Activated CD8-positive, alpha-beta memory T cell treated with anti-CD3 and anti-CD28 coated beads for 24 hours (primary cell): ENCODE data around the gene GOLGA6L2.
"Not testable (repeated sequence)": the region's sequence is repeated elsewhere in the genome, so short reads cannot be mapped to it uniquely, and the experiment has no call there.

Experiments
- DNase-seq: peaks from one replicate; pipeline ENCODE4 v3.0.0-alpha.2; 2020

Gene GOLGA6L2

DNA sequence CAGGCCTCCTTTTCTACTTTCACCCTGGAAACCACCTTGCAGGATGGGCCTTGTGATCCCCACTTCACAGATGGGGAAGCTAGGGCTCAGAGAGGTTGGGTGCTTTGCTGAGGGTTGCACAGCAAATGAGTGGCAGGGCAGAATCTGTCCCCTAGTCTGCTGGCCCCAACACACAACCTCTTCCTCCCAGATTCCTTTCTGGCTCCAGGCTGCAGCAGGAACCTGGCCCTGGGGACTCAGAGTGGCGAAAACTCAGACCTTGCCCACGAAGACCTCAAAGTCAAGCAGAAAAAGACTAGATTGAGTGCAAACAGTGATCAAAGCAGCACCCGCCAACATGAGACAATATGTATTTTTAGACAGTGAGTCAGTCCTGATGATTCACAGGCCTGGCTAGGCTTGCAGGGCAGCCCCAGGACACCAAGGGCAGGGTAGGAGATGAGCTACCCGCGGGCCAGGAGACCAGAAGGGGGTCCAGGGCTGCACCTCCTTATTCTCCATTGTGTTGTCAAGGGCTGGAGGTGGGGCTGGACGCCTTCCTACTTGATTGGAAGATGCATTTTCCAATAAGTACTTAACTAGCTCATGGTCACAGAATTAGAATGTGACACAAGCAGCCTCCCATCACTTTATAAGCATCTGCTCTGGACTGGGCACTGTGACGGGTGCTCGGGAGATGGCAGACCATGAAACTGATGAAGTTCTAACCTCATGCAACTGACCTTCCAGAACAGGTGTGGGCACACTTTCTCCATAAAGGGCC lies 23.9 kb downstream of the GOLGA6L2 start:
- no peak for DNase-seq

DNA sequence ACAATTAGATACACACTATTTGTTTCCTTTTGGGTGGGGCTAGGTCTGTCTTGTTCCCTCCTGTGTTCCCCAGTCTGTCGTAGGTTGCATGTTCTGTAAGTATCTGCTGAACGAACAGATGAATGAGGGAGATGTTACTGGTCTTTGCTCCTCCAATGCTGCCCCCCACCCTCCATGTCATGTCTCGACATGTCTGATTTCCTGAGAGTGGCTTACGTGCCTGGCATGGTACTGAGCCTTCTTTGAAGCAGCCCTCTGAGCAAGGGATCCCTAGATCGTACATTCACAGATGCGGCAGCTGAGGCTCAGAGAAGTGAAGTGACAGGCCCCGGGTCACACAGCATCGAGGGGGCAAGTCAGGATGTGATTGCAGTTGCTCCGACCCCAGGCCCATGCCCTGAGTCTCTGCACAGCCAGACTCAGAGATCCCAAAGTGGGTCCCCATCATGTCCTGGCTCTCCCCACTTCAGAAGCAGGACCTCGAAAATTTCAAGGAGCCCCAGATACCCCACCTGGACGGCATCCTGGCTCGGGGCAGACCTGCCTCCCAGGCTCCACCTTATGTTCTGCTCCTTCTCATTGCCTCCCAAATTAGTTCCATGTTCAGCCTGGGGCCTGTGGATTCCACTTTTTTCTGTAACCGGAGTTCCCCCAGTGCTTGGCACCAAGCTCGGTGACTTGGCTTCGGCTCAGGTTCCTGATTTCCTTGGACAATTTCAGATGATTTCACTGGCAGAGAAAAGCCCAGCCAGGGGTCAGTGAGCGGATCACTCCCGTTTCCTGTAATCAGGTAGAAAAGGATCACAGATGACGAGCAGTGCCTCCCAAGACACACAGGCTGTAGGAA lies 24.7 kb downstream of the GOLGA6L2 start:
- DNase-seq: no peak

DNA sequence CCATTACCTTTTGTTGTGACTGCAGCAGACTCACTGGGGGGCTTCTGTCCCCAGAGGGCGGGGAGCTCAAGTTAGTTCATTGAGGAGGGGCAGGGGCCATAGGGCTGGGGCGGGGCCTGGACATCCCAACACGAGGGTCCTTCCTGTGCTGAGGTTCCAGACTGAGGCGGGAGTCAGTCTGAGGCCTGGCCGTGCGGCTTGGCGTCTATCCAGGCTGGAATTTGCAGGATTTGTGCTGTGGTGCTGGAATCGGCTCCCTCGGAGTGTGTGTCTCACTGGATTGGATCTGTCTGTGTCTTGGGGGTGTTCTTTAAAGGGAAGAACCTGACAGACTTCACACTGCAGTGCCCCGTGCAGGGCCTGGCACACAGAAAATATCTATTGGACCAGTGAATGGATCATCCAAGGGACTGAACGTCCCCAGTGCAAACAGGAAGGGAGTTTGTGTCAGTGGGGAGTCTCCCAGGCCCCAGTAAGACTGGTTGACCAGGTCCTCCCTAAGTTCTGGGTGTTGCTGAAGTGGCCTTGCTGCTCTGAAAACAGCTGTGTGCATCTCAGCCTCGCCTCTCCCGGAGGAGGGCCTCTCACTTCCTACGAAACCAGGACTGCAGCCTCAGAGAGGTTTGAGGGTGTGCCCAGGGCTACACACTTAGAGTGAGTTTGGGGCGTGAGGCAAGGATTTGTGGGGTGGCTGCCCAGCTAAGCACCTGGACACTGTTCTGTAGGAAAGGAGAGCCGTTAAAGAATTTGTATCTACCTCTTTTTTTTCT lies 26.1 kb downstream of the GOLGA6L2 start:
- no peak for DNase-seq

DNA sequence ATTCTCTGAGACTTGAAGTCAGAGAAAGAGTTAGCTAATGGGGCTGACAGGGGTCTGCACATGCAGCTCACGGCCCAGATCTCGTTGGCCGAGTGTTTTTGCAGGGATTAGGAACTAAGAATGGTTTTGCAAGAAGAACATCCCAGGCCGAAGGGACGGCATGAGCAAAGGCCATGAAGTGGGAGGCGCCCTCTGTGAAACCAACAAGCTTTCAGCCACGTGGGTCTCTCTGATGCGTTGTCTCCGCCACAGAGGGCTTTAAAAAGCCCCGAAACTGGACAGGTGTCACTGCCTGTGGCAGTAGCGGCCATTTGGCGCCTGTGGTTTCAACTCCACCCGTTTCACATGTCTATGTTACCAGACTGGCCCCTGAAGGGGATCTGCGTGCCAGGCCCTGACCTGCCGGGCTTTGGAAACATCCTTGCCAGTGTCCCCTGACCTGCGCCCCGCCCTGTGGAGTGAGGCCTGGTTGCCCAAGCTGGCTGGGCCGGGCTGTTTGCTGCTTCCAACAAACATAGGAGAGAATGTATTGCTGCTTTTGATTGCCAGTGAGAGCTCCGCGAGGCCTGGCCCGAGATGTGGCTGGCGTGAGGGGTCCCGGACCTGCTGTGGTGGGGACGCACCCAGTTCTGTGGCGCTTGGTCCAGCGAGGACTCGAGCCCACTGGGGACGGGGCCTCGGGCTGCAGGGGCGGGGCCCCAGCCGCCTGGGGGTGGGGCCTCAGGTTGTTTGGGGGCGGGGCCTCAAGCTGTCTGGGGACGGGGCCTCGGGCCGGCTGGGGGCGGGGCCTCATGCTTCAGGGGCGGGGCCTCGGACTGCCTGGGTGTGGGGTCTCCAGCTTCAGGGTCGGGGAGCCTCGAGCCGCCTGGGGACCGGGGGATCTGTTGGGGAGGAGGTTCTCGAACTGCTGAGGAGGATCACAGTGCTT lies 30.4 kb downstream of the GOLGA6L2 start:
- DNase-seq: no peak

DNA sequence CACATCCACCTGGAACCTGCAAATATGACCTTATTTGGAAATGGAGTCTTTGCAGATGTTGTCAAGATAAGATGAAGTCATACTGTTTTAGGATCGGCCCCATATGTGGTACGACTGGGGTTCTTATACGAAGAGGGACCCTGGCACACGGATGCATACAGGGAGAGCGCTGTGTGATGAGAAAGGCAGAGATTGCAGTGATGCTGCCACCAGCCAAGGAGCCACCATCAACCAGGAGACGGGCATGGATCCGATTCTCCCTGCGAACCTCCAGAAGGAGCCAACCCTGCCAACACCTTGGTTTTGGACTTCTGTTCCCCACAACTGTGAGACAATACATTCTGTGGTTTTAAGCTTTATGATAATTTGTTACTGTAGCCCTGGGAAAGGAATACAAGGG lies 31.2 kb downstream of the GOLGA6L2 start:
- not testable (repeated sequence) for DNase-seq

DNA sequence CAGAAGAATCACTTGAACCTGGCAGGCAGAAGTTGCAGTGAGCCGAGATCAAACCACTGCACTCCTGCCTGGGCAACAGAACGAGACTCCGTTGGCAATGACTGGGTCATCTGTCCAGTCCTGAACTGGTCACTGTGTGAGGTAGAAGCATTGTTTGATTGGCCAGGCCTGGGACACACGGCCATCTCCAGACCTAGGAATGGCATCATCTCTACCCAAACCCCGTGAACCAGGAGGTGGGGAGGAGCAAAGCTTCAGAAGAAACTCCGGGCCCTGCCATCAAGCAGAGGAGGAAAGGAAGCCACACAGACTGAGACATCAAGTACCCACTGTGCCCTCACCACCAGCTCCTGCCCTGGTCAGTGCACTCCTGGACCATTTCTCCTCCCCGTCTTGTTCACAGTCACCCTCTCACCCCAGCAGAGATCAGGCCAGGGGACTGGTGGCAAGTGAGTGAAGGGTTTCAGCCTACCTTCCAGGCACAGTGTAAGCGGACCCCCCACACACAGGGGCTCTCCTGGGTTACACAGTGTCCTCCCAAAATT lies 31.6 kb downstream of the GOLGA6L2 start:
- DNase-seq: no peak

DNA sequence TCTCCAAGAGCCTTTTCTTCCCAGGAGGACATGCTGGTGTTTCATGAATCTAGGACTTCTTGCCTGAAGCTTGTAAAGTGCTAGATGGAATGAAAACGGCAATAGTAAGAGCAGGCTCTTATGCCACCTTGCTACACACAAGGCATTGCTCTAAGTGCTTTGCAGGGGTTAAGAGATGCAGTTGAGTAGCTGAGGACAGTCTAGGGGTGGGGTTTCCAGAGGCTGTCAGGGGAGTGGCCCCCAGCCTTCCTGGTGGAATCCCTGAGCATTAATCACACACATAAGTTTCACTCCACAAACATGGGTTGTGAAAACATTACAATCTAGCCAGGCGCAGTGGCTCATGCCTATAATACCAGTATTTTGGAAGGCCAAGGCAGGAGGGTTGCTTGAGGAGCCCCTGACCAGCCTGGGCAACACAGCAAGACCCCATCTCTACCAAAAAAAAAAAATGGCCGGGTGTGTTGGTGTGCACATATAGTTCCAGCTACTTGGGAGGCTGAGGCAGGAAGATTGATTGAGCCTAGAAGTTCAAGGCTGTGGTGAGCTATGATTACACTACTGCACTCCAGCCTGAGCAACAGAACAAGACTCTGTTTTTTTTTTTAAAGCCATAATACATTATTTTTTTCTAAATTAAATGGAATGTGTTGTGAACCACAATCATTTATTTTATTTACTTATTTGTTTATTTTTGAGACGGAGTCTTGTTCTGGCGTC lies 34.0 kb downstream of the GOLGA6L2 start:
- DNase-seq: not testable (repeated sequence)

DNA sequence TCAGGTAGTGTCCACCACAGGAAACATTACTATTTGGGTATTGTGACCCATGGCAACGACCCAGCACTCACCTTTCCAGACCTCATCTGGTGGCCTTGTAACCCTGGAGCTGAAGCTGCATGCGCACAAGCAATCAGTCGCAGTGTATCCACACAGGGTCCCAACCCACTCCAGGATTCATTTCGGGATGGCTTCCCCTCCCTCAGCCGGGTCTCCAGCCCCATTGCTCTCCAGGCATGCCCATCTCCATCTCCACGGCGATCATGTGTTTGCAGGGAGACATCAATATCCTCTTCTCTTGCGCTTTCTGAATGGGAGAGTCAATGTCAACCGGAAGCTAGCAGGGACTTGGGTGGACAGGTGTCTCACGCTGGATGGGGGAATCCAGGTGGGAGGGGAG lies 35.2 kb downstream of the GOLGA6L2 start:
- no peak for DNase-seq

DNA sequence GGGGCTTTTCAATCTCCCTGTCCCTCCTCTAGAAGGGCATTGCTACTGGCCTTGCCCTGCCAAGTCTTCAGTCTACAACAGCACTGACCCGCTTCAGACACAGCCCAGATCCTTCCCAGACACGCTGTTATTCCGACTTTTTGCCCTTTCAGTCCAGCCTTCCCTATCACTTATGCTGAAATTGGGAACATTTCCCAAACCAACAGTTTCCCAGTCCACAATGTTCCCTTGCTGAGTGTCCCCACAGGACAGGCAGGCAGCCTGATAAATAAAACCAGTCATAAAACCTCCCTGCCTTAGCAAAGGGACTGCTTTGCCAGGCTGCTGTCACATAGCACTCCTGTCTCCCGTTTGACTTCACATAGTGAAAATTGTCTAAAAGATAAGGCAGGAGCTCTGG lies 43.5 kb downstream of the GOLGA6L2 start:
- DNase-seq: no peak

DNA sequence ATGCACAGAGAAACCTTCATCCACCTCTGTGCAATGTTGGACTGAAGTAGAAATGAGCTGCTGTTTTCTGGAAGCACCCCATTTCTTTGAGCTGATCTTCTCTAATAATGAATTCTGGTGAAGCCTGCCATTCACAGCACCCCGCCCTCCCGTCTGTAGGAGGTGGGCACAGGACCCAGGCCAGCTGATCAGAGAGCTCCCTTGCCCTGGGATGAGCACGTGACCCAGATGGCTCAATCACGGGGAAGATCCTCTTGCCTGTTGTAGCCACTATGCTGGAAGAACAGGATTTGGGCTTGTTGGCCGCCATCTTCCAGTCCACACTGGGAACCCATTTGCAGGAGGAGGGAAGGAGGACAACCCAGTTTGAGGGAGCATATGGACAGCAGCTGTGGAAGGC lies 44.5 kb downstream of the GOLGA6L2 start:
- no peak for DNase-seq

DNA sequence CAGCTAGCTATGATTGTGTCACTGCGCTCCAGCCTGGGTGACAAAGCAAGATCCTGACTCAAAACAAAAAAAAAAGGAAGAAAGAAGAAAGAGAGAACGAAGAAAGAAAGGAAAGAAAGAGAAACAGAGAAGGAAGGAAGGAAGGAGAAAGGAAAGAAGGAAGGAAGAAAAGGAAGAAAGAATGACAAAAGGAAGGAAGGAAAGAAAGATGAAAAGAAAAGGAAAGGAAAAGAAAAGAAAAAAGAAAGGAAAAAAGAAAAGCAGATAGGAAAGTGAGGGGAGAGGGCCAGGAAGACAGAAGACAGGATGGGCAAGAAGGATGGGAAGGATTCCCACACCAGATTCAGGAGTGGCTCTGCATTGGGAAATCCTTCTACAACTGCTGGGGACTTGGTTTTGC lies 44.9 kb downstream of the GOLGA6L2 start:
- no peak for DNase-seq

DNA sequence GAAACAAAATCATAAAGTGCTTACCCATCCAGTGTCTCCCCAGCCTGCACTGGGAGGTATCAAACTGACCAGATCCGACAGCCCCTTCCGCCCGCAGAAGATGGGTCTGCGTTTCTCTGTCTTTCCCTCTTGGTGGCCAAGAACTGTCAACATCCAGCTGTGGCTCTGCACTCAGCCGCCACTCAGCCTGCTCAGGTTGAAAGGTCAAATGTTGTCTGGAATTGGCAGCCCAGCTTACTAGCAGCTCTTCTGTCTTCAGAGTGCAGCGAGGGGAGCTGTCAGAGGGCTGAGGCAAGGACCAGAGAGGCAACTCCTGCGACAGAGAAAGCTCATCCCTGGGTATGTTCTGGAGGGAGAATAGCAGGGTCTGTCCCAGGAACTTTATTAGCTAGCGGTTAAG lies 45.4 kb downstream of the GOLGA6L2 start:
- DNase-seq: no peak

DNA sequence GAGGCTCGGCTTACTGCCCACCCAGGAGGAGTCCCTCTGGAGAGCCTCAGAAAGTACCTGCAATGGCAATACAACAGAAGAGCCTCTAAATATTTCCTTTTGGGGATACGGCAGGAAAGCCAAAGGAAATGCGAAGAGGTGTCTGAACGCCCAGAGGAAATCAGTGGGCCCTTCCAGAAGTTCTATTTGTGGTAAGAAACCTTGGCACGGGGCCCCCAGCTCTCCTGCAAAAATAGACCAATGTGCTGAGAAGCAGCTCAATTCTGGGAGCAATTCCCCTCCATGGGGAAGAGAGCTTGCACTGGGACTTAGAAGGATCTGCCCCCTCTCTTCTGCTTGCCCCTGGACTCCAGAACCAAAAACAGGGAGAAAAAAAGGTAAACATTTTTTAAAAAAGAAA lies 47.8 kb downstream of the GOLGA6L2 start:
- DNase-seq: not testable (repeated sequence)

DNA sequence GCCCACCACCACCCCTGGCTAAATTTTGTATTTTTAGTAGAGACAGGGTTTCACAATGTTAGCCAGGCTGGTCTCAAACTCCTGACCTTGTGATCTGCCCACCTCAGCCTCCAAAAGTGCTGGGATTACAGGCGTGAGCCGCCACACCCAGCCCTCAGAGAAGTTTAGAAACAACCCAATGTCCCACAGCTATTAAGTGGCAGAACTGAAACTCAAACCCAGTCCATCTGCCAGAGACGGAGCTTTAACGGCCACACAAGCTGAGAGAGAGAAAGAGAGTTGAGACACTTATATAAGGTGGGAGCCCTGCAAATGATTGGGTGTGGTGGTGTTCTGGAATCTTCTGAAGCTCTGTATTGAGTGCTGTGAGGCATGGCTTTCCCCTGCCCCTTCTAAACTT lies 48.7 kb downstream of the GOLGA6L2 start:
- not testable (repeated sequence) for DNase-seq

DNA sequence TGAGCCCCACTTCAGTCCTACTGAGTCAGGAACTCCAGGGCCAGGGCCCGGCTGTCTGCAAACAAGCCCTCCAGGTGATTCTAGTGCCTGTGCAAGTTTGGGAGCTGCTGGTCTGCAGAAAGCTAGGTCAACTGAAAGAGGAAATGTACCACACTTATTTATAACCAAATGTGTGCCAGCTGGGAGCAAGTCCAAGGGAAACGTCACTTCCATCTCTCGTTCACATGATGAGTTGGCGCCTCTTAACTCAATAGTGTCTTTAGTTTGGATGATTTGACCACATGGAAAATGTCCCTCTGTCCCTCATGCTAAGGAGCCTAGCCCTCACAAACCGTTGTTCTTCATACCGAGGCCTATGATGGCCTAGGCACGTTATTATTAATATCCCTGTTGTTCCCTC lies 49.3 kb downstream of the GOLGA6L2 start:
- no peak for DNase-seq

DNA sequence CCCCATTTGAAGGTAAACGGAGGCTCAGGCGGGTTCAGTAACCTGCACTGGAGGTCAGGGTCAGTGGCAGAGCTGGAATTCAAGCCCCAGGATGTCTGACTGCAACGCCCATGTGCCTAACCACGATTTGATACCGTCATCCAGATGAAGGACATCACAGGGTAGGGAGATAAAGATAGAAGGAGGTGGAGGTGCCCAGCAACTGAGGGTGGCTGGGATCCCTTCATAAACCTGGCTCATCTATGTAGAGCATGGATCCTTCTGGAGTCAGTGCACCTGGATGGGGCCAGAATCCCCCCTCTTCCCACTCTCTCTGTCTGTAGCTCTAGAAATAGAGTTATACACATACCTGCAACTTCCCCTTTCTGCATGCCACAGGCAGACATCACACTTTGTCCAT lies 51.2 kb downstream of the GOLGA6L2 start:
- no peak for DNase-seq

DNA sequence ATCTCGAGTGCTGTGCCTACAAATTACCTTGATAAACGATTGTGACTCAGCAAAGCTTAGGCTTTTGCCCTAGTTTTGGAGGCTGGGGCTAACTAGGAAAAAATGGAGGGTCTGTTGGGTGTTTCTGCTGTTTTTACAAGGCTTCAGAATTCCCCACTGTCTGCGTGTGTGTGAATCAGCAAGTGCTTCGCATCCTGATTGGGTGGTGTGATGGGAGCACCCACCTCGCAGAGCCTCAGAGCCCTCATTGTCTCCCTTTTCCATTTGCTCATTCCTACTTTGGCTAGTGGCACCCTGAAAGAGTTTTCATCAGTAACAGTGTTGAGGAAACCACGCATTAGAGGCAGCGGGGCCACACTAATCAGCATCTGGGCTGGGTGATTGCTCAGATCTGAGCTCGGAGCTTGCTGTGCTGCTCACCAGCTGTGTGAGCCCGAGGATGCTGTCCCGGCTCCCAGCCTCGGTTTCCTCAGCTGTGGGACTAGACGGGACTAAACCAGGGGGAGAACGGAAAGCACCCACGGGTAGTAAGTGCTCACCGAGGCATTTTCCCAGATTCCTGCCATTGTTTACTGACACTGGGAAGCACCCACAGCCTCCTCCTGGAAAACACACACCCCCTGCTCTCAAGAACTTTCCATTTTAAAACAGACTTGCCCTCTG lies 51.9 kb downstream of the GOLGA6L2 start:
- DNase-seq: no peak
